C4-2B (cell line): ENCODE measurements around the gene MYD88.

ENCODE experiments used
- CTCF ChIP-seq: fragments of 450-650 bp; conservative IDR thresholded peaks from 2 replicates; pipeline ENCODE4 v1.5.1; 2017; ENCODE audit warnings: mild to moderate bottlenecking
- ZFX ChIP-seq: fragments of 450-650 bp; IDR thresholded peaks from 2 replicates; pipeline ENCODE4 v1.6.1; 2017

- TF ChIP-seq CTCF (no peak), ZFX (no peak)
Measured at GRCh38 chr3:38126121-38126892, 12.2 kb upstream of the MYD88 start.
